GM19238 (cell line): ENCODE measurements around the gene COPS8.
A peak's percentile ranks its signal among the peaks of the same experiment; 100 is the strongest.

ENCODE experiments used
- DNase-seq: peaks from one replicate; pipeline ENCODE4 v3.0.0; 2011; ENCODE audit warnings: low spot score; ENCODE audit not compliant: insufficient read length

Gene COPS8

DNA sequence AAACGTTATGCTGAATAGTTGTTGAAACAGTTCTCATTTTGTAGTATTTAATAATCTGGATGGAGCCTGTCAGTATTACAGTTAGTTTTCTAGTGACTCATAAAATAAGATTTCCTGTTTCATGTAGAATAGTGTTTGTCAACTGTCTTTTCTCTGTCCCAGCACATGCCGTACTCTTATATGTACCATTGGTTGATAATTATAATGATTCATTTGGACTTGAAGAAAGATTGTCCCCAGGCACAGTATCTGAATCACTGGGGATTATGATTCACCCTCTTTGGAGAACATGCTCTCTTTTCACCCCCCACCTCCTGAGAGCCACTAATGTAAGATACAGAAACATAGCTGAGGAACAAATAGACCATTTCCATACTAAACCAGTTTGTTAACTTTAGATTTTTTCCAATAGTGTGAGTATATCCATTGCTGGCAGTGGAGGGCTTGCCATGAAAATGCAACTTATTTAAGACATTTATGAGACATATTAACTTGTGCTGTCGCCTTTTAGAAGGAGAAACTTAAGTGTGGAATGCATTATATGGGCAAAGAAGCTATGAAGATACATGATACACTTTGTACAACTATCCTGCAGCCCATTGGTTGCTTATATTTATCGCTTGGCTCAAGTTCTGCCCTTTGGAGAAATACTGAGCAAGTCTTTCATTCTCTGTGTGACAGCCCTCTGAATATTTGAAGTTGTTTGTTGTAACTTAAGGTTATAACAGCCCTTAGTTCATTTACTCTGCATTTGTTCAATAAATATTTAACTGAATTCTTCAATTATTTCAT, 12.4 kb downstream of the COPS8 start:
- DNase-seq: no peak

DNA sequence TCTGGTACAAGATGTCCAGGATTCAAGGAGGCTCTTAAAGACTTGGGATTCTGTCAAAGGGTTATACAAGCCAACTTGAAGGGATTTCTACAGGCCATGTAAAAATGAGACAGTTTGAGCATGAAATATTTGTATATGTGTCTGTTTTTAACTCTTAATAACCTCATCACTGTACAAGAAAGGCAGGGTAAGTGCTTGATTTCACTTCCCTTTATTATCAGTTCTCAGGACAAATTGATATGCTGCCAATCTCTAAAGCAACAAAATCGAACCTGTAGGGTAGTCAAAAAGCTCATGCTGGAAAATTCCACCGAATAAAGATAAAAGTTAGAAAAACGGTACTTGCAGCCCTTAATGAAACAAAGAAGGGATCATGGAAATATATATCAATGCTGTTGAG, 14.1 kb downstream of the COPS8 start:
- DNase-seq: no peak

DNA sequence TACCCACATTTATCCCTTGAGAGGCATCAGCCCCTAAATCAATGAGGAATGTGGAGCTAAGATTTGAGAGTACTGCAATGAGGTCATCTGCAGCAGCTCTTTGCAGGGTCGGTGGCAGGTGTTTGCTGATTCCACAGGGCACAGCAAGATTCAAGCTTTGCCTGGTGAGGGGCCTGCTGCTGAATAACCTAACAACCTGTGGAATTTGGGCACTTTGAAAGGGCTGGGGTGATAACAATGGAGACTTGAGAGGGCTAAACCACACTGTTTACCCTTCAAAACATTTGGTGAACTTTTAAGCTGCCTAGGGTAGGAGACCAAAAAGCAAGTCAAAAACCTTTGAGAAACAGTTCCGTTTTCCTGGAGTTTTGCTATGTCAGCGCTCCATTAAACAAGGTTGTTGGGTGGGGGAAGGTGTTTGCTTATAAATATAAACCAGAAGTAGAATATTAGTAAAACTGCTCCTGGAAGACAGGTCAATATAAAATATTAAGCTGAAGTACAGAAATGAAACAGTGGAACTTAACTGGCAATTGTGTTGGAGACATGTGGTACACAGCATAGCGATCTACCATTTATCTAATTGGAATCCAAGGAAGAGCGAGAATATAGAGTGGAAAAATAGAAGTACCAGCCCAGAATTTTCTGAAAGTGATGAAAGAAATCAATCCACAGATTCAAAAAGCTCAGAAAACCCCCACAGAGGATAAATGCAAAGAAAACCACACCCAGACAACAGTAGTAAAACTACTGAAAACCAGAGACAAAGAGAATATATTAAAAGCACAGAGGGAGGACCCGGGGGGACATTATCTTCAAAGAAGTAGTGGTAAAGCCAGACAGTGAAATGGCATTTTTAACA, 15.7 kb downstream of the COPS8 start:
- no peak for DNase-seq

DNA sequence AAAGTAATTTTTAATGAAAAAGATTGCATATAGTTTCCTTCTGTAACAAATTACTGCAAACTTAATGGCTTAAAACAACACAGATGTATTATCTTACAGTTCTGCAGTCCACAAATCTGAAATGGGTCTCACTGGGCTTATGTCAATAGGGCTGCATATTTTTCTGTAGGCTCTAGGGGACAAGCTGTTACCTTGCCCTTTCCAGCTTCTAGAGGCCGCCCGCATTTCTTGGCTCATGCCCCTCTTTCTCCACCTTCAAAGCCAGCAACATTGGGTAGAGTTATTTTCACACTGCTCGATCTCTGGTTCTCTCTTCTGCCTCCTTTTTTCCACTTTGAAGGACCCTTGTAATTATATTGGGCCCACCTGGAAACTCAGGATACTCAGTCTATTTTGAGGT, 16.7 kb downstream of the COPS8 start:
- no peak for DNase-seq

DNA sequence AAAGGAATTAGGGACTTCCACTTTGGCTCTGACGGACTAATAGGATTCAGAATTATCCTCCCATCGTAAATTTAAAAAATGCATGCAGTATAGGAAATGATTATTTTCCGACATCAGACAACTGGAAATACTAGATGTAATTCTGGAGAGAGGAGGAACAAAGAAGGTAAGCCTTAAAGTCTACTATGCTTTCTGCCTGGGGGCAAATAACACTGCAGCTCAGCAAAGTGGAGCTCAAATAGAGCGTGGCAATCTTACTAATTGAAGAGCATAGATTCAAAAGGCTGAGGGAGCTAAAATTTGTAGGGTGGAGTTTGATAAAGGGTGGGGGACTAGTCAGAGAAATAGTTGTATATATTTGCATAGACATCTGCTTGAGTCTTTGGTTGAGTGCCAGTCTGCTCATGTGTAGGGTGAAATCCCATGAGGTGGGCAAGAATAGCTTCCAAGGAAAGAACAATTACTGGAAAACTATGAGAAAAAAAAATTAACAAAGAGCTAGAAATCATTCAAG, 23.8 kb downstream of the COPS8 start:
- no peak for DNase-seq

DNA sequence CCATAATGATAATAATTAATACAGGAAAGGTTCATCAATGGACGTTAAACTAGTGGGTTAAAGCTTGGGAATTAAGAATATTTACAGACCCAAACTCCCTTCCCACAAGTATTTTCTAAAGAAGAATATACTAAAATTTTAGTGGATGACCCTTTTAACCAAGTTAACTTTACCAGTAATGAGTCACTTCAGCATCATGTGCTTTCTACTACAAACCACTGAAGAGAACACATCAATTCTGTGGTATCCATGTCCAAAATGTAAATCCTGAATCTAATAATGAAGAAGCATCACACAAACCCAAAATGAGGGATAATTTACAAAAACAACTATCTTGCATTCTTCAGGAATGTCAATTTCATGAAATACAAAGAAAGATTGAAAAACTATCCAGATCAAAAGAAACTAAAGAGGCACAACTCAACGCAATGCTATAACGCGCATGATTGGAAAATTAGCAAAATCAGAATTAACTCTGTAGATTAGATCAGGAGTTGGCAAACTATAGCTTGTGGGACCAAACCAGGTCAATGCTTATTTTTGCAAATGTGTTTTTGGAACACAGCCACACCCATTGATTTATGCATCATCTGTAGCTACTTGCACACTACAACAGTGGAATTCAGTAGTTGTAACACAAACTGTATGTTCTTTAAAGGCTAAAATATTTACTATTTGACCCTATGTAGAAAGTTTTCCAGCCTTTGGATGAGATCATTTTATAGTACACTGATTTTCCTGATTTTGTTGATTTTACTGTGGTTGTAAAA, 27.5 kb downstream of the COPS8 start:
- DNase-seq: no peak

DNA sequence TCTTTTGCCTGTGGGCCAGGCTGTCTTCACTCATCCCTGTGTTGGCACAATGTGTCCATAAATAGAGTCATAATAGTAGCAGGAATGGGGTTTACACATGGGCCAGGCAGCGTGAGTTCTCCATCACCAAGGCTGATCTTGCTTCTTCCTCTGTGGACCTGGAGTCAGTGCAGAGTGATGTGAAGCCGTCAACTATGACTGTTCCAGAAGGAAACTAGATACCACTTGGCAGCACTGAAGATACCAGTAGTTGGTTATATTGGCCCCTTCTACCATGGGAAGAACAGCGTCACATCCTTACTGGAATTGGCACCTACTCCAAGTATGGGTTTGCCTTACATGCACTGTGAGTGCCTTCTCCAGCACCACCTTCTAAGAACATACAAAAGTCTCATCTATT, 30.2 kb downstream of the COPS8 start:
- DNase-seq: no peak

DNA sequence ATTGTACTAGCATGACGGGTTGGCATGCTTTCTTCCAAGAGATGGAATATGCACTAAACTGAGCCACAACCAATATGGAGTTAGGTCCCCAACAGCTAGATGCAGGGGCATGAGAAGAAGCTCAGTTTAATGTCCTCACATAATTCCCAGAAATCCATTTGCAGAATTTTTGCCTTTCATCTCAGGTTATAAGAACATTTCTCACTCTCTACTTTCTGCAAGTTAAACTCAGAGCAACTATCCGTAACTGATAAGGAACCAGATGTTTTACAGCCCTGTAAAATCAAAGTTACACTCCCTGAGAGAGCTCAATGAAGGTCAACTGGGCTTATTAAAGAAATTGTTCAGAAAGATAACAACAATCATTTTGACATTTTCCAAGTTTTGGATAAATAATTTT, 30.7 kb downstream of the COPS8 start:
- DNase-seq: no peak

DNA sequence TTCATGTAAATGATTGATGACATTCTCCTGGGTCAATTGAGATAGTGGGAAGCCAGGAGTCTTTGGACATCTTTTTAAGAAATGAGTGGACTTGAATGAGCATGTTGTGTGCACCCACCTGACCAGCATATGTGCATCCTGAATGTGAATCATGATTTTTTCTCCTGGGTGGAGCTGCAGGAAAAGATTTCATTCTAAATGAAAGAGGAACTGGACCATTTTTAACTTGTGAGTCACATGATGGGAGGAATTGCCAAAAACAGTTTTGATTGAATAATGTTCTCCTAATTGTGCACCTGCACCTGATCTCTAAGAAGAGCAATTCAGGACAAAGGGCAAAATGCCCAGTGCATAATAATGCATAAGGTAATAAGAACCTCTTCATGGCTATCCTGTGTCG, 32.3 kb downstream of the COPS8 start:
- DNase-seq: no peak

DNA sequence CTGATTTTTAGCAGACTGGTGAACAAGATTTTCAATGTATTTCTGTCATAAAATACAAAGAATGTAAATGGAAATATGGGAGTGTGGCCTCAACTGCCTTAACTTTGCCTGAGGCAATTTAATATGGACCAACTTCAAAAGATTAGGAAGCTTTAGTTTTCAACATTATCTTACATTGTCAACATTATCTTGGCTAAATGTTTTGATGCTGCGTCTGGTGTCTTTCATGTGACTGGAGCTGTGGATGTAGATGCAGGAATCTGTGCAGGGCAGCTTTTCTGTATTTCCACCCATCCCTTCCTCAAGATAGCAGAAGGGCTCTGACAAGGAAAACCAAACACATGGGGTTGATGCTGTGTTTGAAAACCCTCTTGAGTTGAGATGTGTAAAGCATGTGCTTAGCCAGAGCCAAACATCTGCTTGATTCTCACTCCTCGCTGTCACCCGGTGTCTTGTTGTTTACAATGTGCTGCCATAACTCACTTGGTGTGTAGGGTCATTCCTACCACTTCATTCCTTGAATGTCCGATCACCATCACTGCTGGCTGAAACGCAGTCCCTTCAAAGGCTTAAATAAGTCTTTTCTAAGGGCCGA, 33.0 kb downstream of the COPS8 start:
- DNase-seq: no peak

DNA sequence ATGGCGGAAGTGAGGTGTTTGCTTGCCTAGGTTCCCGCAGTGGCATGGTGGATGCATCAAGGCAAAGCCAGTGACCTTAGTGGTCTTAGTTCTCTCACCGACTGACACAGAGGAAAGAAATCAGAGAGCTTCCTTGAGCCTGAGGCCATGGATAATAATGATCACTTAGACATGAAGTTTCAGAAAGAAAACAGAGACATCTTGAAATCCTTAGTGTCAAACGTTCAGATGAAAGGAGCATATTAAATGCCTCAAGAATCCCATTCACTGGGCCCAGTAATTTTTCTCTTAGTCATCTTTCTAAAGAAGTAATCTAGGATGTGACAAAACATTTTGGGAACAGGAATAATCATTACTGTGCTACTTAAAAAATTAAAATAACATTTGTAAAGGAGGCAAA, 35.2 kb downstream of the COPS8 start:
- no peak for DNase-seq

DNA sequence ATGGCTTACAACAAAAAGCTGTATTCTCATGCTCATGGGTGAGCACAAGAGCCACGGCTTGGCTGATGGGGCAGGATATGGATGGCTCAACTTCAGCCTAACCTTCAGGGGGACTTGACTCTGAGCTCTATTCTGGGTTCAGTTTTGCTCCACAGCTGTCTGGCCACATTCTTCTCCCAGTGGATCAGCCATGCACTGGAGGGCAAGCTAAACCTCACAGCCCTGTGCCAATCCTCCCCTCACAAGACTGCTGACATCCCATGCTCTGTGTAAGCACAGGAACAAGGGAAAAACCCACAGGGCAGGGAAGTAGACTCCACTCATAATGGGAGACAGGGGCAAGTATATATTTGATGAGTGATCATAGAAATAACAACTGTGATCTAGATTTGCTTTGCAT, 35.6 kb downstream of the COPS8 start:
- DNase-seq: no peak

DNA sequence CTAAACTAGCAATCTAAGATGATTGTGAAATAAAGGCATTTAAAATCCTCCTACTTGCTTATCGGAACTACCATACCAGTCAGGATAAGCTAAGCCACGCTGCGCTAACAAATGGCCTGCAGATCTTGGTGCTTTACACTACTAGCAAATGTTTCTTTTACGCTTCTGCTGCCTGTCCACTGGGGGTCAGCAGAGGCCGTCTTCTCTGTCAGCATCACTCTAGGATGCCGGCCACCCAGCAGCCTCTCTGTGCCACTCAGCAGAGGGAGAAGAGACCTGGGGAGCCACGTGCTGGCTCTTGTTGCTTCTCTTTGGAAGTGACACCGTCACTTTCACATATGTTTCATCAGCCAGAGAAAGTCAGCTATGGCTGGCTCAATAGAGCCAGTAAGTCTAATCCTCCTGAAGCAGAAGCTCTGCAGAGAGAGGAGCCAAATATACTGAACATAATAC, 36.6 kb downstream of the COPS8 start:
- DNase-seq: peak; percentile 24

DNA sequence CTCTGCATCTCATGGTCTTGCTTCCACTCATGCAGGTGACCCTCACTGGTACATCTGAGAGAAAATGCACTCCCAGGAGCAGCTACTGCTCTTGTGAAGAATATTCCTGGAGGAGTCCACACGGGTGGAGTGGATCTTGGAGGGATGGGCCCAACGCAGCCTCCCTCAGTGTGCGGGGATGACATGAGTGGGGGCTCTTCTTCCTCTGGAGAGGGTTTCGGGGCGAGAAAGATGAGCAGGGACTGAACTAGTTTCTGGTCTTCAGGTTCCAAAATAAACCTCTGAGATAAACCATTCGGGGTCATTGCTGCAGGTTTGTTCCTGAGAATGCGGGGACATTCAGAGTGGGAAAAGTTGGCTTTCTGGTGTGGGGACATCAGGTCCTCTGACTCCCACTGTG, 39.1 kb downstream of the COPS8 start:
- no peak for DNase-seq

DNA sequence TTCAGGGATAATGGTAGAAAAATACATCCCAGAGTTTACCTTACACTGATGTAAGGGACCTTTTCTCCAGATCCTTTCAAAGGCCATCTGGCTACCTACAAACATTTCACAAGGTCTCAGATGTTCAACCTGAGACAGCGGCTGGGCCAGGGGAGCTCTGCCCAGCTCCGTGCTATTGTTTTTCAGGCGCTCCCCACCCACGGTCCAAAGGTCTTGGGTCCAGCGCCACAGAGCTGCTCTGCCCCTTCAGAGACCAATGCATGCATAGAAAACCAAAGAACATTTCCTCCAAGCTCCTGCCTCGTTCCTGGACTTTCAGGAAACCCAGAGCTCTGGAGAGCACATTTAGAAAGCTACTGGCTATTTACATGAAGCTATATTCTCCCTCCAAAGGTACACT, 40.3 kb downstream of the COPS8 start:
- DNase-seq: no peak

DNA sequence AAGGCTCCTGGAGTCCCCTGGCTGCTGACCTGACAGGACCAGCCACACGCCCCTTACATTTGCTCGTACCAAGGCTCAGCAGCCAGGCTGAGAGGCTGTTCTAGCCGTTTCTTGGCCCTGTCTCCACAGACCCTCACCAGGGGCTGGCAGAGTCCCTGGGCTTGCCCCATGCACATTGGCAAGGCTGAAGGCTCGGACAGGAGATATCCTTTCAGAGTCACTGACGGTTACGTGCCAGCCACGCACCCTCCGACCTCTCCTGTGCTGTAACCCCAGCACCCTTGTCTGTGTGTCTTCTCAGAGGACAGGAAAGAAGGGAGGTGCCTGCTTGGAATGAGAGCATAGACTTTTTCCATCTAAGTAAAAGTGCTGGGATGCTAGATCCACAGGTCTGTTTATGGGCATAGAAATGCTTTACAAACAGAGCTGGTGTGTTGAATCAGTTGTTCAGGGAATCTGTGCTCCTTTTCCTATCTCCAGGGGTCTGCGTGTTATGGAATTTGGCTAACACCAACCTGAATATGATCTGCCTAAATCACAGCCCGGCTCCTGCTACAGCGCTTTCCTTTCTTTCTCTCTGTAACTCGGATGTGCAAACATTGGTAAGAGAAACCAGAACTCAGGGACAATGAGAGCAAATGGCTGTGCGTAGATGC, 41.0 kb downstream of the COPS8 start:
- DNase-seq: no peak

DNA sequence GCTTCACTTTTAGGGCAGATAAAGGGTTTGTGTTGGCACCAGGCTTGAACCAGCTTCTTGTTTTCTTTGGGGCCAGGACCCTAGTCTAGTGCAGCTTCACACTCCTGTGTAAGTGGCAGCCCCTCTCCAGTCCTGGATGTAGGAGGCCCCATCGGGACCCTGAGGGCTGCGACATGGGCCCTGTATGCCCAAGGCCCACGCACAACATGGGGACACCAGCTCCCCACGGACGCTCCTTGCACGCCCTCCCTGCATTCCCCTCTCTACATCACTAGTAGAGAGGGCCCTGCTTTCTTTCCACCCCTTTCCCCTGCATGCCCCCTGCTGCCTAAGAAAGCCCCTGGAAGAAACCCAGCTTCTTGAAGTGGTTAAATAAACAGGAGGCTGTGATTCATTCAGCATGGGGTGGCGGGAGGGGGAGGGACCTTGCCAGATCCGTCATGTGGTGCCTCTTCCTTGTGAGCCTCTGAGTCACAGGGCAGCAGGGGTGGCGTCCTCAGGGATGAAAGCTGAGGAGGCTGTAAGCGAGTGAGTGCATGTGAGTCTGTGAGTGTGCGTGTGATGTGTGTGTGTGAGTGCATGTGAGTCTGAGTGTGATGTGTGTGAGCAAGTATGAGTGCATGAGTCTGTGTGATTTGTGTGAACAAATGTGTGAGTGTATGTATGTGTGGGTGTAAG, 42.5 kb downstream of the COPS8 start:
- DNase-seq: no peak

DNA sequence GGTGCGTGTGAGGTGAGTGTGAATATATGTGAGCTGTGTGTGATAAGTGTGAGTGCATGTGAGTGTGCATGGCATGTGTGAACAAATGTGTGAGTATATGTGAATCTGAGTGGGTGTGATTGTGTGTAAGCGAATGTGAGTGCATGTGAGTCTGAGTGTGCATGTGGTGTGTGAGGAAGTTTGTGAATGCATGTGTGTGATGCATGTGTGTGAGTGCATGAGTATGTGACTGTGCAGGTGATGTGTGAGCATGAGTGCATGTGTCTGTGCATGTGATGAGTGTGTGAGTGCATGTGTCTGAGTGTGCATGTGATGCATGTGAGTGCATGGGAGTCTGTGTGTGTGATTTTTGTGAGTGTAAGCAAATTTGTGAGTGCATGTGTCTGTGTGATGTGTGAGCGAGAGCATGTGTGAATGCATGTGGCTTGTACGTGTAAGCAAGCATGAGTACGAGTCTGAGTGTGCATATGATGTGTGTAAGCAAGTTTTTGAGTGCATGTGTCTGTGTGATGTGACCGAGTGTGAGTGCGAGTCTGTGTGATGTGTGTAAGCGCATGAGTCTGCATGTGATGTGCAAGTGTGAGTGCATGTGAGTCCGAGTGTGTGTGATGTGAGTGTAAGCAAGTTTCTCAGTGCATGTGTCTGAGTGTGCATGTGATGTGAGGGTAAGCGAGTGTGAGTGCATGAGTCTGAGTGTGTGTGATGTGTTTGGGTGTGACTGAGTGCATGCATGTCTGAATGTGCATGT, 43.3 kb downstream of the COPS8 start:
- no peak for DNase-seq

DNA sequence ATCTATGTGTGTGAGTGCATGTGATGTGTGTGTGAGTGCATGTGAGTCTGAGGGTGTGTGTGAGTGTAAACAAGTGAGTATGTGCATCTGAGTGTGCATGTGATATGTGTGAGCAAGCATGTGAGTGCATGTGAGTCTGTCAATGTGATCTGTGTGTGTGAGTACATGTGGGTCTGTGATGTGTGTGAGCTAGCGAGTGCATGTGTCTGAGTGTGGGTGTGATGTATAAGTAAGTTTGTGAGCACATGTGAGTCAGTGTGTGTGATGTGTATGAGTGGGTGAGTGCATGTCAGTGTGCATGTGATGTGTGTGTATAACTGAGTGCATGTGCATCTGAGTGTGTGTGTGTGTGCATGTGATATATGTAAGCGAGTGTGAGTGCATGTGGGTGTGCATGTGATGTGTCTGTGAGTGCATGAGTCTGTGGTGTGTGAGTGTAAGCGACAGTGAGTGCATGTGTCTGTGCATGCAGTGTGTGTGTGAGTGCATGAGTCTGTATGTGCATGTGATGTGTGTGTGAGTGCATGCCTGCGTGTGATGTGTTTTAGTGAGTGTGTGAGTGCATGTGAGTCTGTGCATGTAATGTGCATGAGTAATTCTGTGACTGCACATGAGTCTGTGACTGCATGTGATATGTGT, 44.1 kb downstream of the COPS8 start:
- no peak for DNase-seq
